HCT116 (cell line): ENCODE data around the gene CUEDC1. TPM values are rescaled to one million over a fixed set of nuclear protein-coding genes. Genes with fewer than 3 reads are reported as not detected.
A peak's percentile ranks its signal among the peaks of the same experiment; 100 is the strongest.

Source experiments
- ATAC-seq: fragments of 200-7000 bp; cut with Tn5 transposase; 2 replicates; pipeline ENCODE4 v1.9.1; 2020; ENCODE audit warnings: mild to moderate bottlenecking, moderate library complexity
- BruUV-seq: library from RNA; stranded (reverse); fragments of 400-500 nt; replicated peaks from 2 replicates; lab custom pipeline; 2021; lab: Mats Ljungman, UMichigan
- CTCF ChIA-PET: fragments of 300-600 bp; sonication (Branson Sonifier 250); formaldehyde crosslinking; loops from one replicate; lab custom pipeline; 2021; ENCODE audit warnings: antibody characterized with exemption; lab: Charles Lee
- POLR2A ChIA-PET: fragments of 300-600, 350-600 bp; sonication (Branson Sonifier 250); formaldehyde crosslinking; loops from one replicate; lab custom pipeline; 2021; ENCODE audit warnings: antibody characterized with exemption; lab: Charles Lee
- RAD21 ChIA-PET, 2 experiments: fragments of 300-600 bp; sonication (Branson Sonifier 250); formaldehyde crosslinking; loops; one replicate each; lab custom pipeline; 2023; ENCODE audit warnings: low total read pairs in 2 of 2; ENCODE audit not compliant: uncharacterized antibody in 2 of 2, unreplicated experiment in 2 of 2, low non-redundant PET in 1 of 2; lab: Charles Lee
- DNase-seq: peaks from one replicate; pipeline ENCODE4 v3.0.0-alpha.2; 2010; ENCODE audit warnings: low read depth, low spot score
- H2AFZ ChIP-seq: fragments of 200-600 bp; shearing (Covaris generic), sonication (generic); 2 replicates; pipeline ENCODE4 v1.6.1; 2017; ENCODE audit warnings: low read depth, mixed run types, mixed read lengths, antibody characterized with exemption, low read length; ENCODE audit not compliant: poor library complexity, severe bottlenecking
- H3K27ac ChIP-seq: 2 replicates; pipeline ENCODE4 v1.5.1; 2012; ENCODE audit warnings: low read depth, low read length
- H3K27me3 ChIP-seq: fragments of 200-600 bp; sonication (generic); 2 replicates; pipeline ENCODE4 v1.6.1; 2016; ENCODE audit warnings: mixed run types, low read length, mixed read lengths; ENCODE audit not compliant: insufficient read depth
- H3K36me3 ChIP-seq, 2 experiments: fragments of 200-500 bp in 1 of 2; fragments of 200-600 bp in 1 of 2; sonication (Bioruptor generic) in 1 of 2; sonication (generic) in 1 of 2; 2 replicates each; pipeline versions ENCODE4 v1.5.1 to v1.6.1; 2014 to 2016; ENCODE audit warnings: low read length in 2 of 2, inconsistent platforms in 1 of 2, mixed read lengths in 1 of 2, mixed run types in 1 of 2; ENCODE audit not compliant: insufficient read depth in 2 of 2, control insufficient read depth in 1 of 2
- H3K4me1 ChIP-seq, 2 experiments: fragments of 200-600 bp in 1 of 2; sonication (generic) in 1 of 2; 2 replicates each; pipeline versions ENCODE4 v1.5.1 to v1.6.1; 2012 to 2017; ENCODE audit warnings: low read length in 2 of 2, inconsistent platforms in 1 of 2, mild to moderate bottlenecking in 1 of 2, mixed read lengths in 1 of 2, mixed run types in 1 of 2, moderate library complexity in 1 of 2; ENCODE audit not compliant: insufficient read depth in 2 of 2, control insufficient read depth in 1 of 2
- H3K4me2 ChIP-seq: fragments of 200-600 bp; sonication (generic); 2 replicates; pipeline ENCODE4 v1.6.1; 2017; ENCODE audit warnings: mixed run types, low read length, mixed read lengths
- H3K4me3 ChIP-seq, 2 experiments: fragments of 200-600 bp in 1 of 2; sonication (generic) in 1 of 2; replicated peaks in 1 of 2; 2 replicates each; pipeline ENCODE4 v1.5.1; 2011 to 2016; ENCODE audit warnings: low read length in 2 of 2, control low read depth in 1 of 2, low read depth in 1 of 2, mild to moderate bottlenecking in 1 of 2, mixed read lengths in 1 of 2, mixed run types in 1 of 2
- H3K79me2 ChIP-seq: fragments of 200-600 bp; sonication (generic); 2 replicates; pipeline ENCODE4 v1.6.1; 2017; ENCODE audit warnings: mild to moderate bottlenecking, mixed run types, low read length, moderate library complexity, mixed read lengths; ENCODE audit not compliant: insufficient read depth
- H3K9ac ChIP-seq: fragments of 200-600 bp; sonication (generic); 2 replicates; pipeline ENCODE4 v1.6.1; 2016; ENCODE audit warnings: low read length, mixed read lengths
- H3K9me2 ChIP-seq: fragments of 200-600 bp; sonication (generic), shearing (Covaris generic); 2 replicates; pipeline ENCODE4 v1.6.1; 2017; ENCODE audit warnings: mixed run types, mild to moderate bottlenecking, moderate library complexity; ENCODE audit not compliant: insufficient read depth
- H3K9me3 ChIP-seq, 2 experiments: fragments of 200-500 bp in 1 of 2; fragments of 200-600 bp in 1 of 2; sonication (Bioruptor generic) in 1 of 2; sonication (generic) in 1 of 2; 2 replicates each; pipeline ENCODE4 v1.6.1; 2014 to 2017; ENCODE audit warnings: low read length in 2 of 2, mixed read lengths in 2 of 2, inconsistent platforms in 1 of 2, low read depth in 1 of 2, mild to moderate bottlenecking in 1 of 2, mixed run types in 1 of 2, moderate library complexity in 1 of 2; ENCODE audit not compliant: control insufficient read depth in 1 of 2, insufficient read depth in 1 of 2
- H4K20me1 ChIP-seq: fragments of 200-600 bp; sonication (generic), shearing (Covaris generic); 2 replicates; pipeline ENCODE4 v1.6.1; 2017; ENCODE audit warnings: mixed run types, mild to moderate bottlenecking, moderate library complexity; ENCODE audit not compliant: insufficient read depth
- CEBPB ChIP-seq: IDR thresholded peaks from 2 replicates; pipeline ENCODE4 v1.6.1; 2012; ENCODE audit warnings: low read depth
- intact Hi-C: fragments of 100-400 bp; cut with micrococcal nuclease; formaldehyde crosslinking; loops from 2 replicates; pipeline ENCODE4 v1.10.0; 2022
- total RNA-seq: library from RNA; stranded (reverse); gene quantifications from one replicate; pipeline ENCODE4 v1.2.1, GENCODE V29; 2021; ENCODE audit not compliant: unreplicated experiment
- TF ChIP-seq, protein P1 (sequence below): IDR thresholded peaks from 2 replicates; pipeline ENCODE4 v1.6.1; 2011; ENCODE audit warnings: mild to moderate bottlenecking, low read length, moderate library complexity; ENCODE audit not compliant: insufficient replicate concordance; ENCODE audit errors: extremely low read depth

The CUEDC1 gene
- total RNA-seq, 1 experiment from 2014 or later, result 60.2 TPM

DNA sequence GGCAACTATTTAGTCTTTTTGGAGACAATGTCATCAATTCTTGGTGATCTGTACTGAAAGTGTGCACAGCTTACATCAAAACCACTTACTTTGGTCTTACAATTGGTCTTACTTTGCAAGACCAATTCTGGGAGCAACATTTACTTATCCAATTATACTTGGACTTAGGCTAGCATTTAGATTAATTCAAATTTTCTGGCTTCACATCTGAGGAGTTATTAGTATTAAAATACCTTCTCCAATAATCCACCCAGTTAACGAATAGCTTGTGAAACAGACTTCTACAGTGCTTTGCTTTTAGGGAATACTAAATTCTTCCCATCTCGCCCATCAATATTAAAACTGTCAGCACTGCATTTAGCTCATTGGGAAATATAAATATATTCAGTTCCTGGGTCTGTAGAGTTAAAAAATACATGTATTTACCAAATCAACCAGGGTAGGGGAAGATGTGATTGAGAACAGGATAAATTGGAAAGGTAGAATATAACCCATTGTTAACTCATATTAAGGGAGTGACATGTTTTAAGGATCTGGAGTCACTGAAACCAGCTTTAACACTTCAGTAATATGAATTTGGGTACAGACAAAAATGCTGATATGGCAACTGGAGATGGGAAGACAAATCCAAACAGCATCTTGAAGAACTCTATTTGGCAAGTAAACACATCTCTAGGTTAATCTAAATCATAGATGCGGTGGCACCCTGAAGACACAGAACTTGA, 42.0 kb upstream of the CUEDC1 start:
- Histone ChIP-seq H3K4me3 (no peak overlapping the region), H3K9me3 (no peaks in the 10 kb centered on the region), H2AFZ (no peak overlapping the region), H3K27me3 (no peaks in the 10 kb centered on the region), H3K9ac (no peak overlapping the region), H3K4me2 (no peak overlapping the region), H3K27ac (no peak overlapping the region), H3K79me2 (peaks cover 64% of the 10 kb centered on the region), H3K9me2 (no peaks in the 10 kb centered on the region), H4K20me1 (peaks cover 46% of the 10 kb centered on the region)
- ChIA-PET POLR2A (interaction anchor here (0.9 to 6.6 kb wide), 6 partner anchors 10 to 137 kb away, joined by 3 to 53 read pairs (median 6); partner anchors contain the start of genes DYNLL2 and SRSF1), RAD21 (interaction anchor here (0.6 to 1.6 kb wide), 2 partner anchors 136 to 255 kb away, joined by 3 to 4 read pairs; no protein-coding TSS in a partner anchor), CTCF (interaction anchor here (0.7 to 15.4 kb wide), 7 partner anchors 9 to 140 kb away, joined by 3 to 288 read pairs (median 7); partner anchors contain the start of genes CUEDC1, SRSF1 and VEZF1)
- BruUV-seq, result no TSS peak
- no peak for DNase-seq
- intact Hi-C loops, result loop anchor here (5.0 kb wide), 1 partner anchor 865 kb away; no protein-coding TSS in a partner anchor
- 0 out of 2 replicates have a peak, but pooled peaks have one; percentile 44 for TF ChIP-seq CEBPB
- TF ChIP-seq, protein P1, sequence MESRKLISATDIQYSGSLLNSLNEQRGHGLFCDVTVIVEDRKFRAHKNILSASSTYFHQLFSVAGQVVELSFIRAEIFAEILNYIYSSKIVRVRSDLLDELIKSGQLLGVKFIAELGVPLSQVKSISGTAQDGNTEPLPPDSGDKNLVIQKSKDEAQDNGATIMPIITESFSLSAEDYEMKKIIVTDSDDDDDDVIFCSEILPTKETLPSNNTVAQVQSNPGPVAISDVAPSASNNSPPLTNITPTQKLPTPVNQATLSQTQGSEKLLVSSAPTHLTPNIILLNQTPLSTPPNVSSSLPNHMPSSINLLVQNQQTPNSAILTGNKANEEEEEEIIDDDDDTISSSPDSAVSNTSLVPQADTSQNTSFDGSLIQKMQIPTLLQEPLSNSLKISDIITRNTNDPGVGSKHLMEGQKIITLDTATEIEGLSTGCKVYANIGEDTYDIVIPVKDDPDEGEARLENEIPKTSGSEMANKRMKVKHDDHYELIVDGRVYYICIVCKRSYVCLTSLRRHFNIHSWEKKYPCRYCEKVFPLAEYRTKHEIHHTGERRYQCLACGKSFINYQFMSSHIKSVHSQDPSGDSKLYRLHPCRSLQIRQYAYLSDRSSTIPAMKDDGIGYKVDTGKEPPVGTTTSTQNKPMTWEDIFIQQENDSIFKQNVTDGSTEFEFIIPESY, result no peak
- TF ChIP-seq, all 23 proteins: peak for 1
- no peak for ATAC-seq
- H3K36me3 ChIP-seq, result peaks cover 38 to 60% of the 10 kb centered on the region in 2 experiments
- H3K4me1 ChIP-seq, result peaks cover 20 to 64% of the 10 kb centered on the region in 2 experiments; a peak in 3 of 4 replicates
